Loucy (cell line): ENCODE results near the gene ADAMTS16.

Source experiments
- CTCF ChIP-seq: fragments of 200-600 bp; sonication (generic); conservative IDR thresholded peaks from 2 replicates; pipeline ENCODE4 v1.5.1; 2014; ENCODE audit warnings: mild to moderate bottlenecking, antibody characterized with exemption, low read length
- EZH2phosphoT487 ChIP-seq: fragments of 200-600 bp; IDR thresholded peaks from 2 replicates; pipeline ENCODE4 v1.6.1; 2018; ENCODE audit warnings: antibody characterized with exemption, mild to moderate bottlenecking, moderate library complexity, borderline replicate concordance

- no peak for TF ChIP-seq CTCF
- TF ChIP-seq EZH2phosphoT487: no peak
Measured at GRCh38 chr5:5139777-5140478, at the start of gene ADAMTS16.
